ENCODE data around the gene SIRT4.
"Not testable (repeated sequence)": the region's sequence is repeated elsewhere in the genome, so short reads cannot be mapped to it uniquely, and the experiment has no call there.

The SIRT4 gene

GRCh38 chr12:120327593-120327992, 25.5 kb downstream of the SIRT4 start, which contains the start of gene PLA2G1B:
PLA2G1B (minus strand) TSS chr12:120327779; CDS start chr12:120327753, 26 bp downstream.
- no peak for DNase-seq (ENCODE audit: low read depth)
- no peak within 1 kb of the TSS for H3K4me3 ChIP-seq (ENCODE audit: low read length)
- TF ChIP-seq CTCF (conservative IDR thresholded peaks at IDR 0.05; ENCODE audit: low read length), result no peak

GRCh38 chr12:120328228-120328627, 26.1 kb downstream of the SIRT4 start:
- DNase-seq (ENCODE audit: low read depth), result no peak
- no peak for TF ChIP-seq CTCF (conservative IDR thresholded peaks at IDR 0.05; ENCODE audit: low read length)
- no peak overlapping the region for H3K4me3 ChIP-seq (ENCODE audit: low read length)

GRCh38 chr12:120331390-120331789, 29.3 kb downstream of the SIRT4 start:
- H3K4me3 ChIP-seq (ENCODE audit: low read length), result no peak overlapping the region
- no peak for TF ChIP-seq CTCF (conservative IDR thresholded peaks at IDR 0.05; ENCODE audit: low read length)
- DNase-seq (ENCODE audit: low read depth), result no peak

GRCh38 chr12:120332041-120332440, 29.9 kb downstream of the SIRT4 start:
- no peak for DNase-seq (ENCODE audit: low read depth)
- TF ChIP-seq CTCF (conservative IDR thresholded peaks at IDR 0.05; ENCODE audit: low read length), result no peak
- H3K4me3 ChIP-seq (ENCODE audit: low read length), result no peak overlapping the region

- no peak for TF ChIP-seq CTCF (conservative IDR thresholded peaks at IDR 0.05; ENCODE audit: low read length)
- H3K4me3 ChIP-seq (ENCODE audit: low read length), result no peak overlapping the region
- no peak for DNase-seq (ENCODE audit: low read depth)
These were observed 30.4 kb downstream of the SIRT4 start for GRCh38 chr12:120332523-120332922.

- peak; percentile 70 for TF ChIP-seq CTCF (conservative IDR thresholded peaks at IDR 0.05; ENCODE audit: low read length)
- H3K4me3 ChIP-seq (ENCODE audit: low read length), result not testable (repeated sequence)
- DNase-seq (ENCODE audit: low read depth), result peak; percentile 33
These were observed 33.3 kb downstream of the SIRT4 start for GRCh38 chr12:120335447-120335846.

GRCh38 chr12:120336392-120336791, 34.3 kb downstream of the SIRT4 start:
- H3K4me3 ChIP-seq (ENCODE audit: low read length); DNase-seq (ENCODE audit: low read depth): not testable (repeated sequence)

GRCh38 chr12:120337730-120338129, 35.6 kb downstream of the SIRT4 start:
- no peak overlapping the region for H3K4me3 ChIP-seq (ENCODE audit: low read length)
- no peak for DNase-seq (ENCODE audit: low read depth)
- TF ChIP-seq CTCF (conservative IDR thresholded peaks at IDR 0.05; ENCODE audit: low read length), result no peak

Measured in AG10803 (cell line).